ENCODE measurements around the gene DCUN1D4. TPM values are rescaled to one million over a fixed set of nuclear protein-coding genes. Genes with fewer than 3 reads are reported as not detected.

The DCUN1D4 gene
- polyA plus RNA-seq, 1 of the 3 experiments (the other 2 are of a cell fraction), result 42.9 TPM

Other genes with a start within 250 kb of the DCUN1D4 start
- 0.07 and 0.08 TPM in 2 replicates for gene LRRC66, start 177.2 kb downstream of the DCUN1D4 start, polyA plus RNA-seq (2012; rRNA removed)
- gene SGCB, start 195.1 kb downstream of the DCUN1D4 start, polyA plus RNA-seq (2012; rRNA removed), result 25.1 and 33.4 TPM in 2 replicates
- gene SPATA18, start 208.2 kb downstream of the DCUN1D4 start, polyA plus RNA-seq (2012; rRNA removed), result 0.84 and 1.2 TPM in 2 replicates